ENCODE data around the gene TAOK1.
A peak's percentile ranks its signal among the peaks of the same experiment; 100 is the strongest.
"Not testable (repeated sequence)": the region's sequence is repeated elsewhere in the genome, so short reads cannot be mapped to it uniquely, and the experiment has no call there.

The TAOK1 gene

GRCh38 chr17:29444589-29444988 is 54.4 kb downstream of the TAOK1 start:
- FAIRE-seq (peak; percentile 90), DNase-seq (ENCODE audit: insufficient read length, low spot score) (peak; percentile 33)

GRCh38 chr17:29445844-29446243 is 55.7 kb downstream of the TAOK1 start:
- DNase-seq (ENCODE audit: insufficient read length, low spot score): no peak
- FAIRE-seq: no peak
- TF ChIP-seq POLR2A (IDR thresholded peaks at IDR 0.05; ENCODE audit: low read depth, low read length): no peak

More at GRCh38 chr17:29444589-29444988, 54.4 kb downstream of the TAOK1 start:
- TF ChIP-seq POLR2A (IDR thresholded peaks at IDR 0.05; ENCODE audit: low read depth, low read length): no peak

- no peak for TF ChIP-seq POLR2A (IDR thresholded peaks at IDR 0.05; ENCODE audit: low read depth, low read length)
- DNase-seq (ENCODE audit: insufficient read length, low spot score) (no peak), FAIRE-seq (no peak)
Measured at GRCh38 chr17:29449865-29450671, 59.9 kb downstream of the TAOK1 start.

GRCh38 chr17:29451121-29451742 is 61.1 kb downstream of the TAOK1 start:
- no peak for TF ChIP-seq POLR2A (IDR thresholded peaks at IDR 0.05; ENCODE audit: low read depth, low read length)
- DNase-seq (ENCODE audit: insufficient read length, low spot score) (no peak), FAIRE-seq (no peak)

- no peak for FAIRE-seq
- DNase-seq (ENCODE audit: insufficient read length, low spot score): no peak
- no peak for TF ChIP-seq POLR2A (IDR thresholded peaks at IDR 0.05; ENCODE audit: low read depth, low read length)
Measured at GRCh38 chr17:29458066-29458465, 67.9 kb downstream of the TAOK1 start.

GRCh38 chr17:29461483-29462206 is 71.5 kb downstream of the TAOK1 start:
- FAIRE-seq (no peak), DNase-seq (ENCODE audit: insufficient read length, low spot score) (no peak)
- TF ChIP-seq POLR2A (IDR thresholded peaks at IDR 0.05; ENCODE audit: low read depth, low read length): no peak

GRCh38 chr17:29469276-29469675 is 79.1 kb downstream of the TAOK1 start:
- DNase-seq (ENCODE audit: insufficient read length, low spot score): no peak
- no peak for FAIRE-seq

GRCh38 chr17:29473437-29473836 is 83.3 kb downstream of the TAOK1 start:
- not testable (repeated sequence) for DNase-seq (ENCODE audit: insufficient read length, low spot score); FAIRE-seq

More at GRCh38 chr17:29469276-29469675, 79.1 kb downstream of the TAOK1 start:
- TF ChIP-seq POLR2A (IDR thresholded peaks at IDR 0.05; ENCODE audit: low read depth, low read length): no peak

- FAIRE-seq: no peak
- DNase-seq (ENCODE audit: insufficient read length, low spot score): no peak
- TF ChIP-seq POLR2A (IDR thresholded peaks at IDR 0.05; ENCODE audit: low read depth, low read length): no peak
Measured at GRCh38 chr17:29474297-29474696, 84.1 kb downstream of the TAOK1 start.

- no peak for DNase-seq (ENCODE audit: insufficient read length, low spot score)
- TF ChIP-seq POLR2A (IDR thresholded peaks at IDR 0.05; ENCODE audit: low read depth, low read length): no peak
- FAIRE-seq: peak; percentile 83
Measured at GRCh38 chr17:29475891-29476290, 85.7 kb downstream of the TAOK1 start.

- not testable (repeated sequence) for DNase-seq (ENCODE audit: insufficient read length, low spot score)
- peak; percentile 15 for FAIRE-seq
Measured at GRCh38 chr17:29480249-29480928, 90.2 kb downstream of the TAOK1 start.

GRCh38 chr17:29483503-29483902 is 93.3 kb downstream of the TAOK1 start:
- FAIRE-seq (peak; percentile 6), DNase-seq (ENCODE audit: insufficient read length, low spot score) (no peak)
- TF ChIP-seq POLR2A (IDR thresholded peaks at IDR 0.05; ENCODE audit: low read depth, low read length): no peak

GRCh38 chr17:29495011-29495410 is 104.8 kb downstream of the TAOK1 start:
- peak; percentile 27 for FAIRE-seq
- peak; percentile 15 for DNase-seq (ENCODE audit: insufficient read length, low spot score)

GRCh38 chr17:29504711-29505110 is 114.5 kb downstream of the TAOK1 start:
- no peak for FAIRE-seq
- TF ChIP-seq POLR2A (IDR thresholded peaks at IDR 0.05; ENCODE audit: low read depth, low read length): no peak
- DNase-seq (ENCODE audit: insufficient read length, low spot score): no peak

More at GRCh38 chr17:29495011-29495410, 104.8 kb downstream of the TAOK1 start:
- TF ChIP-seq POLR2A (IDR thresholded peaks at IDR 0.05; ENCODE audit: low read depth, low read length): no peak

All from H54 (cell line).